ENCODE measurements around the gene COL23A1.
"Not testable (repeated sequence)": the region's sequence is repeated elsewhere in the genome, so short reads cannot be mapped to it uniquely, and the experiment has no call there.

Gene COL23A1

GRCh38 chr5:178306430-178307225 lies 283.6 kb downstream of the COL23A1 start:
- no peak for FAIRE-seq
- DNase-seq (ENCODE audit: extremely low spot score, insufficient read length, low read depth) = no peak

DNA sequence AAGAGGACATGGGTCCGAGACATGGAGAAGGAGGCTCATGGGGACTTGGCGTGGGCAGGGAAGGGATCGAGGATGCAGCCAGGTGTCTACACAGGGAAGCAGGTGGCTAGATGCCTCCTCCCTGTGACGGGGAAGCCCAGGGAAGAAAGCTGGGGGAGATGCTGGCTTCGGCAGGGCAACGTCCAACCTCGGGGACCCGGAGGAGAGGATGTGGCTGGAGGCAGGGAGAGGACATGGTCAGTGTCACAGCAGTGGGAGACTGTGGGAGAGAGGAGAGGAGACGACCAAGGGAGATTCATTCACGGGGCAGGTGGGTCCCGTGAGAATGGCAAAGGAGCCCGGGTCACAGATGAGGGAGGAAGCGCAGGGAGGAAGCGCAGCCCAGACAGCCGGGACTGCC lies 284.4 kb downstream of the COL23A1 start:
- DNase-seq (ENCODE audit: extremely low spot score, insufficient read length, low read depth) (no peak), FAIRE-seq (no peak)

DNA sequence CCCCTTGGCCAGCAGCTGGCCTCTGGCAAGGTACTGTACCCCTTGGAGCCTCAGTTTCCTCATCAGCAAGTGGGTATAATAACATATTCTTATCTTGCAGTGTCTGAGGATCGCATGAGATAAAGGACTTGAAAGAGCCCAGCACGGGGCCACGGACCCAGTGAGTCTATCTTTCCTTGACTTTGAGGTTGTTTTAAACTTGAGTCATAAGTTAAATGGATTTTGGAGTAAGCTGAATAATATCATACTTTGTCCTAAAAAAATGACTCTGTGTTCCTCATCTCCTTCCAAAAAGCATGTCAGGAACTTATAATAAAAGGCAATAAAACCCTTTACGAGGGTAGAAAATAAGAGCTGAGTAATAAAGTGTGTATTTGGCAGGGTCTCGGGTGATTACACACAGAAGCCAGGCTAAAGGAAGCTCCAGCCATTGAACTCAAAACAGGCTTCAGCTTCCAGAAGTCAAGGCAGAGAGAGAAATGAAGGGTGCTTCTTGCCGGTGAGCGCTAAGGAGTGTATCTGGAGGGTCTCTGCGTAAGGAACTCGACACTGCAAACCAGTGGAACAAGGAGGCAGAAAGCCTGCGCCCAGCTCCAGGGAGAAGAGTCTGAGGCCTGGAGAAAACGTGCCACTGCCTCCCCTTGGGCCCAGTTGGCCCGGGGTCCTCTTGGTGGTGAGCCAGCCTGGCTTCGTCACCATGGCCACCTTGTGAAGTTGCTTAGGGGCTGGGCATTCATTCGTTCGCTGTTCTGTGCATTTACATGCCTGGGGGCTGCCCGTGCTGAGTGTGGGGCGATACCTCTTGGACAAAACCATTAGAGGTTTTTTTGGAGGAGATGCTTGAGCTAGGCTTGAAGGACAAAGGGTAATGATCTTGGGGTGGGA lies 285.2 kb downstream of the COL23A1 start:
- FAIRE-seq (no peak), DNase-seq (ENCODE audit: extremely low spot score, insufficient read length, low read depth) (no peak)

GRCh38 chr5:178304016-178304415 lies 286.2 kb downstream of the COL23A1 start:
- DNase-seq (ENCODE audit: extremely low spot score, insufficient read length, low read depth) (no peak), FAIRE-seq (no peak)

DNA sequence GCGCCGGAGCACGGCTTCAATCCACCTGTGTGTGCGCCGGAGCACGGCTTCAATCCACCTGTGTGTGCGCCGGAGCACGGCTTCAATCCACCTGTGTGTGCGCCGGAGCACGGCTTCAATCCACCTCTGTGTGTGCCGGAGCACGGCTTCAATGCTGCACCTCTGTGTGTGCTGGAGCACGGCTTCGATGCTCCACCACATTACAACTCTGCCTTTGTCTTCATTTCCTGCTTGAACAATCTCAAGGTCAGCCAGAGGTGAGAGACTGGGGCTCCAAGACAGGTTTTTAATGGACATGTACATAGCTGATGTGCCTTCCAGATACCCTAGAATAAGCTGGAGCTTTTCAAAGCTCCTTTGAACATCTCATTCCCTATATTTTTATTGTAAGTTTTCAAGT lies 287.9 kb downstream of the COL23A1 start:
- not testable (repeated sequence) for FAIRE-seq; DNase-seq (ENCODE audit: extremely low spot score, insufficient read length, low read depth)

GRCh38 chr5:178301641-178302040 lies 288.6 kb downstream of the COL23A1 start:
- FAIRE-seq (no peak), DNase-seq (ENCODE audit: extremely low spot score, insufficient read length, low read depth) (no peak)

DNA sequence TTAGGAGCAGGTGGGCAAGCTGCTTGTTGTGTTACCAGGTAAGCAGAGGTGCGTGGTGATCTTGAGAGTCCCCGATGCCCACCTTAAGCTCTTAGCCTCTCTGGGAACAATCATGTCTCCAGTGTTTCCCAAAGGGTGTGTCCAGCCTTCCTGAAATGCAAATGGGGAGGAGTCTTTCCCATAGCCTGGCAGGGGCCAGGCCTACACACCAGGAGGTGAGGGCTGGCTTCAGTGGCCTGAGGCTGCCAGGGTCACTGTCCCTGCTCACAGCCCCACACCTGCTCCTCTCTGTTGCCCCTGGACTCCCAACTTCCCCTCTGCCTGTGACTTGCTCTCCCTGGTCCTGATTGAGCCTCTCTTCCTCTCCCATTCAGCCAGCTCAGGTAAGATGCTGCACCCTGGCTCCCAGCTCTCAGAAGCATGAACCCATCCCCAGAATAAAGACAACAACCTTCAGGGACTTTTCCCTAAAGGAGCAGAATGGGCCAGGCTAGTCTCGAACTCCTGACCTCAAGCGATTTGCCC lies 291.8 kb downstream of the COL23A1 start:
- FAIRE-seq (no peak), DNase-seq (ENCODE audit: extremely low spot score, insufficient read length, low read depth) (no peak)

GRCh38 chr5:178297751-178298150 lies 292.4 kb downstream of the COL23A1 start:
- FAIRE-seq (no peak), DNase-seq (ENCODE audit: extremely low spot score, insufficient read length, low read depth) (no peak)

GRCh38 chr5:178296066-178296465 lies 294.1 kb downstream of the COL23A1 start:
- FAIRE-seq = no peak
- no peak for DNase-seq (ENCODE audit: extremely low spot score, insufficient read length, low read depth)

GRCh38 chr5:178295589-178295988 lies 294.6 kb downstream of the COL23A1 start:
- DNase-seq (ENCODE audit: extremely low spot score, insufficient read length, low read depth) (no peak), FAIRE-seq (no peak)

DNA sequence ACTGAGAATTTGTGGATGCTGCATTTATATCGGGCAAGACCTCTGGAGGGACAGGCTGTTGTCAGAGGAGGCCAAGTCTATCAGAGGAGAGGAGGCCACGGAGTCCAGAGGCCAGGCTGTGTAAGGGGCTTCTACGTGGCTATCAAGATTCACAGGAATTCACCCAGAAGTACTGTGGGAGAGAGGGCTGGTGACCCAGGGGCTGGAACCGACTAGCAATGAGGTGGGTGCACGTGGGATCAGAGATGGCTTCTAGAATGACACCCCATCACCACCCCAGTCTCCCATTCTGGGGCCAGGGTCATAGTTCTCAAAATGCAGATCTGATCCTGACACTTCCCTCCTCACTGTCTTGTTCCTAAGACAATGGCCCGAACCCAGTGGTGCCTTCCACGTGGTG lies 296.4 kb downstream of the COL23A1 start:
- DNase-seq (ENCODE audit: extremely low spot score, insufficient read length, low read depth) (no peak), FAIRE-seq (no peak)

GRCh38 chr5:178293400-178293799 lies 296.8 kb downstream of the COL23A1 start:
- DNase-seq (ENCODE audit: extremely low spot score, insufficient read length, low read depth) (no peak), FAIRE-seq (no peak)

- DNase-seq (ENCODE audit: extremely low spot score, insufficient read length, low read depth) = no peak
- FAIRE-seq = no peak
Observed at GRCh38 chr5:178292826-178293205, 297.4 kb downstream of the COL23A1 start.

GRCh38 chr5:178291969-178292825 lies 298.0 kb downstream of the COL23A1 start:
- FAIRE-seq (no peak), DNase-seq (ENCODE audit: extremely low spot score, insufficient read length, low read depth) (no peak)

- FAIRE-seq (no peak), DNase-seq (ENCODE audit: extremely low spot score, insufficient read length, low read depth) (no peak)
Observed at GRCh38 chr5:178291161-178291561, 299.0 kb downstream of the COL23A1 start.

GRCh38 chr5:178290376-178290775 lies 299.8 kb downstream of the COL23A1 start:
- FAIRE-seq (no peak), DNase-seq (ENCODE audit: extremely low spot score, insufficient read length, low read depth) (no peak)

GRCh38 chr5:178289438-178289837 lies 300.8 kb downstream of the COL23A1 start:
- FAIRE-seq (no peak), DNase-seq (ENCODE audit: extremely low spot score, insufficient read length, low read depth) (no peak)

DNA sequence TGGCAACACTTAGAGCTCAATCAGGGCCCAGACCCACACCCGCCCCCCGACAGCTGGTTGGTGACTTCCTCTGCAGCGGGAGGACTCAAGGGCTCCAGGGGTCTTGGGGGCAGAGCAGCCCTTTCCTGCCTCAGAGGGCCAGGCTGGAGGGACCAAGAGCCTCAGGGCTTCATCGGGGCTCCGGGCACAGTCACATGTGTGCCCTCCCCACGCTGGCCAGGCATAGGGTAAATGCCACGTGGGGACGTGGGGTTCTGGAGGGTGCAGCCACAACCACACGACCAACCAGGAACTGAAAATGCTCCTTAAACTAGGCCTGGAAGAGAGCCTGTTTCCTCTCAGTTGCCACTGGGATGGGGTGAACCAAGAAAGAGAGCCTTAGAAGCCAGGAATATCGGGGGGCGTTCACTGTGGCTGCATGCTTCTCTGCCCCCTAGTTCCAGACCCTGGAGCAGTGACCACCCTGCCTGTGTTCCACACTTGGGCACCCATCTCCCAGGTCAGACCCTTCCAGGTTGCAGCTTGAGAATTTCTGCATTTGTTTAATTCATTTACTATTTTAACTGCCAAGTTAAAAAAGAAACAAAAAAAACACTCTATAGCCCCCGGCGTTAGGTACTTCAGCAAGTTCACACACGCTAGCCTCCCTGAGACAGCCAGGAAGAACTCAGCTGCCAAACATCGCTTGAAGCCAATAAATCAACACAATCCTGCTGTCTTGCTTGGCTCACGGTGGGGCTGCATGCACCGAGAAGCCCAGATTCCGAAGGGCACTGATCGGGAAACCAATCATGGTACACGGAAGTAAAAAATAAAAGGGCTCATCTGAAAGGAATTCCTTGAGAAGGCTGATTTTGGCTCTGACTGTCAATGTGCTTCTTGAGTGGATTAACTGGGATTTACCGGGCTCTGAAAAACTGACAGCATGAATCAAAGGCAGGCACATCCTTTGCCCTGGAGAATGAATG lies 301.5 kb downstream of the COL23A1 start:
- DNase-seq (ENCODE audit: extremely low spot score, insufficient read length, low read depth) (no peak), FAIRE-seq (no peak)

DNA sequence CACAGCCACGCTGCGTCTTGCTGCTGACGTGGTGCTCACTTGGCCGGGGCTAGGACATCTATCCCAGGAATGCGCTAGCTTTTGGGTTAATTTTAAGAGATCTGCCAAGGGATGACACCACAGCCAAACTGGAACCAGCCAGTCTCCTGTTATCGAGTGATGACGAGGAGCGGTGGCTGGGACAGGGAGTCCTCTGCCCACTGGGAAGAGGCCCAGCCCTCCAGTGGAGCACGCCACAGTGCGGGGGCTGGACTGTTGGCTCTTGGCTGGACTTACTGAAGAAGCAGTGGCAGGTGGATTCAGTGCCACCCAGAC lies 302.4 kb downstream of the COL23A1 start:
- DNase-seq (ENCODE audit: extremely low spot score, insufficient read length, low read depth) = no peak
- no peak for FAIRE-seq

Data from GM18507 (cell line).